Activated naive CD4-positive, alpha-beta T cell treated with anti-CD3 and anti-CD28 coated beads for 36 hours (primary cell): ENCODE measurements around the gene YES1. TPM values are rescaled to one million over a fixed set of nuclear protein-coding genes. Genes with fewer than 3 reads are reported as not detected.

Source experiments
- CTCF ChIA-PET: fragments of 350-600 bp; sonication (Branson Sonifier 250); formaldehyde crosslinking; loops from one replicate; lab custom pipeline; 2021; ENCODE audit warnings: antibody characterized with exemption; lab: Charles Lee
- DNase-seq: peaks from one replicate; pipeline ENCODE4 v3.0.0-alpha.2; 2020
- H3K27ac Mint-ChIP-seq: one replicate; pipeline ENCODE4 v1.8.0; 2021; ENCODE audit warnings: mild to moderate bottlenecking, mixed read lengths
- H3K27me3 Mint-ChIP-seq: one replicate; pipeline ENCODE4 v1.8.0; 2021; ENCODE audit warnings: low read depth, mixed read lengths
- H3K36me3 Mint-ChIP-seq: one replicate; pipeline ENCODE4 v1.8.0; 2021; ENCODE audit warnings: low read depth, mixed read lengths
- H3K4me1 Mint-ChIP-seq: one replicate; pipeline ENCODE4 v1.8.0; 2021; ENCODE audit warnings: low read depth, mixed read lengths
- H3K4me3 Mint-ChIP-seq: one replicate; pipeline ENCODE4 v1.8.0; 2021; ENCODE audit warnings: mild to moderate bottlenecking, moderate library complexity, mixed read lengths
- H3K9me3 Mint-ChIP-seq: one replicate; pipeline ENCODE4 v1.8.0; 2021; ENCODE audit warnings: mixed read lengths
- intact Hi-C: fragments of 100-400 bp; cut with micrococcal nuclease; formaldehyde crosslinking; loops from one replicate; pipeline ENCODE4 v1.15.1; 2023
- total RNA-seq, 2 experiments: library from RNA; stranded (reverse); gene quantifications; one replicate each; pipeline ENCODE4 v1.2.3, GENCODE V29; 2021

The YES1 gene
- total RNA-seq, 2 experiments from 2014 or later, result 6.7 to 8.3 TPM

GRCh38 chr18:676736-677135, 135.3 kb downstream of the YES1 start:
- Mint-ChIP-seq H3K27ac (no peak overlapping the region), H3K27me3 (no peaks in the 10 kb centered on the region), H3K4me3 (no peak overlapping the region), H3K36me3 (peaks cover 55% of the 10 kb centered on the region), H3K9me3 (no peaks in the 10 kb centered on the region), H3K4me1 (peaks cover 4% of the 10 kb centered on the region)
- intact Hi-C loops, result no loop called here
- CTCF ChIA-PET, result no interaction called here
- no peak for DNase-seq

GRCh38 chr18:676069-676468, 136.0 kb downstream of the YES1 start:
- CTCF ChIA-PET, result interaction anchor here (1.1 kb wide), 1 partner anchor 19 kb away, joined by 3 read pairs; no protein-coding TSS in a partner anchor
- Mint-ChIP-seq H3K27me3 (no peaks in the 10 kb centered on the region), H3K4me3 (no peak overlapping the region), H3K36me3 (peaks cover 55% of the 10 kb centered on the region), H3K27ac (peak overlapping the region; percentile 66), H3K9me3 (no peaks in the 10 kb centered on the region), H3K4me1 (peaks cover 1% of the 10 kb centered on the region)
- no peak for DNase-seq
- intact Hi-C loops, result no loop called here

GRCh38 chr18:675307-675706, 136.7 kb downstream of the YES1 start:
- no peak for DNase-seq
- intact Hi-C loops, result loop anchor here (2.0 kb wide), 1 partner anchor 17 kb away; no protein-coding TSS in a partner anchor
- Mint-ChIP-seq H3K4me1 (peaks cover under 1% of the 10 kb centered on the region), H3K27me3 (no peaks in the 10 kb centered on the region), H3K4me3 (no peak overlapping the region), H3K36me3 (peaks cover 59% of the 10 kb centered on the region), H3K9me3 (no peaks in the 10 kb centered on the region), H3K27ac (no peak overlapping the region)
- CTCF ChIA-PET, result interaction anchor here (1.1 kb wide), 1 partner anchor 19 kb away, joined by 3 read pairs; no protein-coding TSS in a partner anchor

- Mint-ChIP-seq H3K4me3 (no peak overlapping the region), H3K9me3 (no peaks in the 10 kb centered on the region), H3K27ac (no peak overlapping the region), H3K36me3 (peaks cover 61% of the 10 kb centered on the region), H3K4me1 (no peaks in the 10 kb centered on the region), H3K27me3 (no peaks in the 10 kb centered on the region)
- intact Hi-C loops, result loop anchor here (2.0 kb wide), 1 partner anchor 15 kb away; no protein-coding TSS in a partner anchor
- no peak for DNase-seq
- CTCF ChIA-PET, result interaction anchor here (0.6 to 0.7 kb wide), 2 partner anchors 126 to 1145 kb away, joined by 3 to 5 read pairs; no protein-coding TSS in a partner anchor
Measured at GRCh38 chr18:673769-674168, 138.3 kb downstream of the YES1 start.

- CTCF ChIA-PET, result interaction anchor here (0.6 kb wide), 2 partner anchors 56 to 127 kb away, joined by 3 to 5 read pairs; no protein-coding TSS in a partner anchor
- Mint-ChIP-seq H3K36me3 (peaks cover 65% of the 10 kb centered on the region), H3K4me1 (no peaks in the 10 kb centered on the region), H3K27me3 (no peaks in the 10 kb centered on the region), H3K9me3 (peaks cover 3% of the 10 kb centered on the region), H3K27ac (no peak overlapping the region), H3K4me3 (no peak overlapping the region)
- intact Hi-C loops, result no loop called here
- no peak for DNase-seq
Measured at GRCh38 chr18:673317-673716, 138.7 kb downstream of the YES1 start.

Other genes with a start within 250 kb of the YES1 start
- not detected for gene CETN1, start 231.9 kb downstream of the YES1 start, total RNA-seq
- gene CLUL1, start 215.3 kb downstream of the YES1 start, total RNA-seq, result not detected
- gene TYMS, start 154.6 kb downstream of the YES1 start, total RNA-seq, result 100 to 1,000 TPM; 315 to 325 TPM
- 10 to 100 TPM; 61.3 to 66.1 TPM for gene ENOSF1, start 99.6 kb downstream of the YES1 start, total RNA-seq
- gene ADCYAP1, start 92.6 kb upstream of the YES1 start, total RNA-seq, result not detected